Gastroesophageal sphincter (tissue), 4 donors: ENCODE results near the gene PPP1R14C. TPM values are rescaled to one million over a fixed set of nuclear protein-coding genes. Genes with fewer than 3 reads are reported as not detected.
"Not testable (repeated sequence)": the region's sequence is repeated elsewhere in the genome, so short reads cannot be mapped to it uniquely, and the experiment has no call there.

Source experiments
- ATAC-seq: fragments of 150-250 bp; one replicate; pipeline ENCODE4 v1.9.1; 2016; ENCODE audit warnings: mild to moderate bottlenecking, moderate library complexity
- H3K27ac ChIP-seq, 4 donors: fragments of 200-600 bp; sonication (generic) in 3 of 4; 1 replicate in 3 of 4; 2 replicates in 1 of 4; pipeline ENCODE4 v1.5.1; 2016 to 2019
- H3K27me3 ChIP-seq: fragments of 200-600 bp; sonication (generic); one replicate; pipeline ENCODE4 v1.5.1; 2019
- H3K36me3 ChIP-seq, 2 donors: fragments of 200-600 bp; sonication (generic); one replicate each; pipeline ENCODE4 v1.5.1; 2019; ENCODE audit warnings: control low read depth in 1 of 2
- H3K4me1 ChIP-seq, 3 donors: fragments of 200-600 bp; sonication (generic); 1 replicate in 2 of 3; 2 replicates in 1 of 3; pipeline ENCODE4 v1.5.1; 2016 to 2019; ENCODE audit warnings: control low read depth in 2 of 3
- H3K4me3 ChIP-seq, 2 donors: fragments of 200-600 bp; sonication (generic); one replicate each; pipeline ENCODE4 v1.5.1; 2019; ENCODE audit warnings: mild to moderate bottlenecking in 1 of 2, moderate library complexity in 1 of 2
- H3K9me3 ChIP-seq, 3 donors: fragments of 200-600 bp; sonication (generic); one replicate each; pipeline ENCODE4 v1.5.1; 2017 to 2019; ENCODE audit warnings: control low read depth in 2 of 3
- EP300 ChIP-seq: sonication (generic); formaldehyde crosslinking; IDR thresholded peaks from one replicate; pipeline ENCODE4 v1.6.1; 2017; ENCODE audit warnings: antibody characterized with exemption, mild to moderate bottlenecking
- POLR2A ChIP-seq, 2 donors: fragments of 450-650 bp; IDR thresholded peaks; one replicate each; pipeline ENCODE4 v1.6.1; 2017; ENCODE audit warnings: antibody characterized with exemption in 2 of 2, mild to moderate bottlenecking in 2 of 2, moderate library complexity in 1 of 2
- POLR2AphosphoS5 ChIP-seq: sonication (generic); formaldehyde crosslinking; IDR thresholded peaks from one replicate; pipeline ENCODE4 v1.6.1; 2017; ENCODE audit warnings: antibody characterized with exemption
- WGBS, 2 donors: methylation state at CpG; one replicate each; pipeline ENCODE4 v1.1.5; 2018; ENCODE audit warnings: low coverage in 1 of 2; 5-methylcytosine and 5-hydroxymethylcytosine counted together
- total RNA-seq, 4 donors: library from RNA; depleted of rRNA; stranded (reverse); fragments of >200 nt; gene quantifications; one replicate each; pipeline ENCODE4 v1.1.0, GENCODE V29; 2016
- TF ChIP-seq, protein P1 (sequence below), 4 experiments: fragments of 200-600 bp in 2 of 4; fragments of 450-650 bp in 2 of 4; sonication (generic) in 1 of 4; IDR thresholded peaks; one replicate each; pipeline ENCODE4 v1.5.1; 2017 to 2019; ENCODE audit warnings: antibody characterized with exemption in 4 of 4, mild to moderate bottlenecking in 2 of 4, moderate library complexity in 2 of 4

Gene PPP1R14C
- total RNA-seq, 4 donors from 2014 or later = 0.12 to 1.5 TPM; not detected in 2

- 86 to 97% methylated on average over 2 to 4 of the region's 9 CpGs for WGBS, 2 donors
- ATAC-seq = no peak
Measured at GRCh38 chr6:150186129-150186898, 43.5 kb downstream of the PPP1R14C start.

DNA sequence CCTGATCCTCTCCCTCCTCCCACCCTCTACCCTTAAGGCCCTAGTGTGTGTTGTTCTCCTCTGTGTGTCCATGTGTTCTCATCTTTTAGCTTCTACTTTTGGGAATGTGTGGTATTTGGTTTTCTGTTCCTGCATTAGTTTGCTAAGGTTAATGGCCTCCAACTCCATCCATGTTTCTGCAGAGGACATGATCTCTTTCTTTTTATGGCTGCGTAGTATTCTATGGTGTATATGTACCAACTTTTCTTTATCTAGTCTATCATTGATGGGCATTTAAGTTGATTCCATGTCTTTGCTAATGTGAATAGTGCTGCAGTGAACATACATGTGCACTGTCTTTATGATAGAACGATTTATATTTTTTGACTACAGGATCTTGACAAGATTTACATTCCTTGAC lies 44.6 kb downstream of the PPP1R14C start:
- peaks cover 18% of the 10 kb centered on the region for H3K27me3 ChIP-seq
- H3K4me3 ChIP-seq, H3K27ac ChIP-seq, H3K36me3 ChIP-seq, H3K9me3 ChIP-seq, H3K4me1 ChIP-seq, ATAC-seq: not testable (repeated sequence)
- 61 to 90% methylated on average over 2 of the region's 2 CpGs for WGBS, 2 donors

More at GRCh38 chr6:150186129-150186898, 43.5 kb downstream of the PPP1R14C start:
- no peak overlapping the region for H3K27ac ChIP-seq
- no peaks in the 10 kb centered on the region for H3K4me1 ChIP-seq
- TF ChIP-seq POLR2A (IDR thresholded peaks at IDR 0.05) = no peak
- TF ChIP-seq EP300 = no peak
- TF ChIP-seq, protein P1, sequence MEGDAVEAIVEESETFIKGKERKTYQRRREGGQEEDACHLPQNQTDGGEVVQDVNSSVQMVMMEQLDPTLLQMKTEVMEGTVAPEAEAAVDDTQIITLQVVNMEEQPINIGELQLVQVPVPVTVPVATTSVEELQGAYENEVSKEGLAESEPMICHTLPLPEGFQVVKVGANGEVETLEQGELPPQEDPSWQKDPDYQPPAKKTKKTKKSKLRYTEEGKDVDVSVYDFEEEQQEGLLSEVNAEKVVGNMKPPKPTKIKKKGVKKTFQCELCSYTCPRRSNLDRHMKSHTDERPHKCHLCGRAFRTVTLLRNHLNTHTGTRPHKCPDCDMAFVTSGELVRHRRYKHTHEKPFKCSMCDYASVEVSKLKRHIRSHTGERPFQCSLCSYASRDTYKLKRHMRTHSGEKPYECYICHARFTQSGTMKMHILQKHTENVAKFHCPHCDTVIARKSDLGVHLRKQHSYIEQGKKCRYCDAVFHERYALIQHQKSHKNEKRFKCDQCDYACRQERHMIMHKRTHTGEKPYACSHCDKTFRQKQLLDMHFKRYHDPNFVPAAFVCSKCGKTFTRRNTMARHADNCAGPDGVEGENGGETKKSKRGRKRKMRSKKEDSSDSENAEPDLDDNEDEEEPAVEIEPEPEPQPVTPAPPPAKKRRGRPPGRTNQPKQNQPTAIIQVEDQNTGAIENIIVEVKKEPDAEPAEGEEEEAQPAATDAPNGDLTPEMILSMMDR (IDR thresholded peaks at IDR 0.05) = no peak
- no peak for TF ChIP-seq POLR2AphosphoS5
- H3K36me3 ChIP-seq = no peaks in the 10 kb centered on the region
- H3K4me3 ChIP-seq = no peak overlapping the region
- no peaks in the 10 kb centered on the region for H3K9me3 ChIP-seq
- H3K27me3 ChIP-seq = peaks cover 11% of the 10 kb centered on the region

- Histone ChIP-seq H3K9me3 (no peaks in the 10 kb centered on the region), H3K27ac (no peak overlapping the region), H3K4me3 (no peak overlapping the region), H3K4me1 (no peaks in the 10 kb centered on the region), H3K27me3 (peaks cover 26% of the 10 kb centered on the region), H3K36me3 (no peaks in the 10 kb centered on the region)
- no peak for ATAC-seq
- WGBS, 2 donors = 75 to 85% methylated on average over 4 to 5 of the region's 5 CpGs
- TF ChIP-seq POLR2AphosphoS5 (no peak), EP300 (no peak), POLR2A (IDR thresholded peaks at IDR 0.05) (no peak)
- TF ChIP-seq, protein P1 (IDR thresholded peaks at IDR 0.05) = no peak
Measured at GRCh38 chr6:150189122-150189521, 46.3 kb downstream of the PPP1R14C start.

DNA sequence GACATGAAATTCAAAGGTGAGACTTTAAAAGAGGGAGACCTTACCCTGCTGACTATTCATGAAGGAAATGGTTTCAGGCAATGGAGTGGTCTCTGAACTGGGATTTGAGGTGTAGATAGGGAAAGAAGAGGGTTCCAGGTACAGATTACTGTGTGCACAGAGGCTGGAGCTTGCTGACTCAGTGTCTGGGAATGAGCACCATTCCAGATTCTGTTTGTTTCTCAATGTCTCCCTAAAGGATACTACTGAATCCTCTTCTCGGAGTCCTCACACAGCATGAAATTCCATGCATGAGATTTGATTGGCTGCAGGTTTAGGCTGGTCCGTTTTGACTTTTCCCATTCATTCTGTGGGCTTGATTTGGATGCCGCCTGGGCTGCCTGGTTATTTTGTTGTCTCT lies 49.0 kb downstream of the PPP1R14C start:
- Histone ChIP-seq H3K4me3 (no peak overlapping the region), H3K9me3 (no peaks in the 10 kb centered on the region), H3K4me1 (peaks cover 0 to 12% (median 0%) of the 10 kb centered on the region in 3 donors), H3K27ac (no peak overlapping the region), H3K36me3 (no peaks in the 10 kb centered on the region), H3K27me3 (peaks cover 26% of the 10 kb centered on the region)
- WGBS, 2 donors = 80 to 100% methylated on average over 1 to 2 of the region's 3 CpGs
- no peak for ATAC-seq
- TF ChIP-seq EP300 (no peak), POLR2A (IDR thresholded peaks at IDR 0.05) (no peak), POLR2AphosphoS5 (no peak)
- TF ChIP-seq, protein P1 (IDR thresholded peaks at IDR 0.05) = no peak

GRCh38 chr6:150194195-150194594 lies 51.4 kb downstream of the PPP1R14C start:
- peaks cover 26% of the 10 kb centered on the region for H3K27me3 ChIP-seq
- whole genome bisulfite sequencing, 2 donors = 95 to 100% methylated on average over 1 to 2 of the region's 2 CpGs
- no peaks in the 10 kb centered on the region for H3K36me3 ChIP-seq
- no peak for ATAC-seq
- no peak overlapping the region for H3K27ac ChIP-seq
- peaks cover 0 to 17% (median 0%) of the 10 kb centered on the region in 3 donors for H3K4me1 ChIP-seq
- TF ChIP-seq POLR2AphosphoS5 (no peak), POLR2A (IDR thresholded peaks at IDR 0.05) (no peak), EP300 (no peak)
- TF ChIP-seq, protein P1 (IDR thresholded peaks at IDR 0.05) = no peak
- no peak overlapping the region for H3K4me3 ChIP-seq
- H3K9me3 ChIP-seq = no peaks in the 10 kb centered on the region
